HG02852 (cell line): Measurements from ENCODE around the gene CYB5A.

ENCODE experiments used
- ATAC-seq: cut with Tn5 transposase; IDR thresholded peaks from one replicate; pipeline ENCODE4 v1.9.1; 2021; ENCODE audit warnings: mild to moderate bottlenecking, moderate library complexity; ENCODE audit not compliant: unreplicated experiment

The CYB5A gene

GRCh38 chr18:74249181-74249968 is 42.4 kb downstream of the CYB5A start:
- ATAC-seq, result no peak

DNA sequence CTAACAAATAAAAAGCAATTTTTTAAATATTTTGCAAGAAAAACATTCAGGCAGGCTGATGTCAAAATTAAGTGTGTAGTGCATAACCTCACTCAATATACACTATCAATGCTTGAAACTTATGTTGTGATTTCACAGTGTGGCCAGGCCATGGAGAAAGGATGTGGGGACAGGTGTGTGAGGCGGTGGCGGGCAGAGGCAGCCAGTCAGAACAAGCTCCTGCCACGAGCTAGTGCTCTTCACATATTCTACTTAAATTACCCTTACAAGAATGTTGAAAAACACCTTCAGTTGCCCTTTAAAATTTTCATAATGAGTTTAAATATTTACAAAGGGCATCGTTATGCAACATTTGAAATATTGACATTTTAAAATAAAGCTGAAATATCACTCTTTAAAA is 43.2 kb downstream of the CYB5A start:
- peak; percentile 95 for ATAC-seq

DNA sequence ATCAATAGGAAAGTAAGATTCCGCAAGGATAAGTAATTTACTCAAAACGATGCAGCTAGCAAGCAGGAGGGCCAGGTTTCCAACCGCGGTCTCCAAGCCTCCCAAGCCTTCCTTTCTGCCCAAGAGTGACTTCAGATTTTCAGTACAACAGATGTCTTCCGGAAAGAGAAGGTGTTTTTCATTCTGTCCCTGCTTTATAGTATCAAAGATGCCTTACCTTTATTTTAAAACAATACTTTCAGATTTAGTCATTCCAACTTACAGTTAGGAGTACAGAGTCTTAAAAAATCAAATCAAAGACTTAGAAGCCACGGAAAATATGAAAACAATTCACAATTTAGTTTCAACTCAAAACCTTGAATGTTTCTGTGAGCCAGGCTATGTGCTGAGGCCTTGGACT is 43.6 kb downstream of the CYB5A start:
- peak; percentile 58 for ATAC-seq

DNA sequence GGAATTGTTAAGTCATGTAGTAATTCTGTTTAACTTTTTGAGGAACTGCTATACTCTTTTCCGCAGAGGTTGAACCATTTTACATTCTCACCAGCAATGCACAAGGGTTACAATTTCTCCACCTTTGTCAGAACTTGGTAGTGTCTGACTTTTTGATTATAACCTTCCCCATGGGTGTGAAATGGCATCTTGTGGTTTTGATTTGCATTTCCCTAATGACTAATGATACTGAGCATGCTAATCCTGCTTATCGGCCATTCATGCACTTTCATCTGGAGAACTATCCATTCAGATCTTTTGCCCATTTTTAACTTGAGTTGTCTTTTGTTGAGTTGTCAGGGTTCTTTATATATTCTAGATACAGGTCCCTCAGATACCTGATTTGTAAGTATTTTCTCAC is 47.2 kb downstream of the CYB5A start:
- ATAC-seq, result no peak

- ATAC-seq, result no peak
Measured at GRCh38 chr18:74243127-74243526, 48.6 kb downstream of the CYB5A start.

DNA sequence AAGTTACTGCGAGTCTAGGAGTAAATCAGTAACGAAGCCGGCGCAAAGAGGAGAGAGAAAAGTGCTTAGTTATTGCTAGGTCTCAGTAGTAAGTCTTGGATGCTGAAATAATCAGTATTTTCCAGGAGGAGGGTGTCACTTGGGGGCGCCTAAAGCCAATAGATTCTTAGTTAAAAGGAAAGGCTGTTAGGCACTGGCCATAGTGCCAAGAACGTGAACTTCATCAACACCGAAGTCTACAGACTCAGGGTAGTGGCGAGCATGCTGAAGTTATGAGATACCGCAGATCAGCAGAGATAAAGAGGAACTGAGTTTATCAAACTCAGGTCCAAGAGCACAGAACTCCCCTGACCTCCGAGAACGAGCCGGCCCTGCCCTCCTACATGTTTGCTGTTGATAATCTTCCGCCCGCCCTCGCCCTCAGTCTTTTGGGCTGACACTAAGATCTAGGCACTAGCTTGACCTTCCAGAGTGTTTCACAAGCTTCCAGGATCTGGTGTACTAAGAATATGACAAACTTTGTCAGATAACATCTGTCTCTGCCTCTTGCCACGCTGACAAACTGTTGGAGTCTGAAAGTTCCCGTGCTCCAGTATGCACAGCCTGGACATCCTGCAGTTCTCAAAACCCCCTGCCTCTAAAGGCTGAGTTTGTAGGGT is 49.2 kb downstream of the CYB5A start:
- ATAC-seq, result no peak

DNA sequence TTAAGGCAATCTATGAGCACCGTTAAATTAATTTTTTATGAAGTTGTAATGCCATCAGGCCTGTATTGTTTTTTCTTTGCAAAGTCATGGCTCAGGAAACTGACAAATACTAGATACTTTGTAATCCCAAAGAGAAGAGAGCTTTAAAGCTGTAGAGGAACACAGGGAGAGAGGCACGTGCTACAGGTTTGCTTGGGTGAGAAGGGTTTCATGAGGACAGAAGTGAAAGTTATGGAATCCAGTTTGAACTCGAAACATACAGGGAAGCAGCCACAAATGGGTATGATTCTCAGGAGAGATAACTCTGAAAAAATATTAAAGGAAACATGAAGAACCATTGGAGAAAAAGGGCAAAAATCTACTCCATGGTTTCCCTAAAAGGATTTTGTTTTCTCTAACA is 49.8 kb downstream of the CYB5A start:
- no peak for ATAC-seq

GRCh38 chr18:74241426-74241825 is 50.3 kb downstream of the CYB5A start:
- no peak for ATAC-seq

DNA sequence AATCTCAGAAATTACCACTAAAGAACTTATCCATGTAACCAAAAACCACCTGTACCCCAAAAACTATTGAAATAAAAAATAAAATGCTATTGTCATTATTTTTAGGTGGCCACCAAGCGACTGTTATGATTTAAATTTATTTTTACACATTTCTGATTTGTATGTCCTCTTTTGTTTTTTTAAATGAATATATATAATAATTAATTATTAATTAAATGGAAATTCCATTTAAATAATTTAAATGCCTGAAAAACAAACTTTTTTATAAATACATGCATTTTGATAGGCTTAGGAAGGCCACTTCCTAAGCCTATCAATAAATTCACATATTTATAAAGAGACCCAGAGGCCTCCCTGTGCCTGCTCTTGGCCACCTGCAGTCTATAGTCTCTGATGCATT is 52.2 kb downstream of the CYB5A start:
- no peak for ATAC-seq

DNA sequence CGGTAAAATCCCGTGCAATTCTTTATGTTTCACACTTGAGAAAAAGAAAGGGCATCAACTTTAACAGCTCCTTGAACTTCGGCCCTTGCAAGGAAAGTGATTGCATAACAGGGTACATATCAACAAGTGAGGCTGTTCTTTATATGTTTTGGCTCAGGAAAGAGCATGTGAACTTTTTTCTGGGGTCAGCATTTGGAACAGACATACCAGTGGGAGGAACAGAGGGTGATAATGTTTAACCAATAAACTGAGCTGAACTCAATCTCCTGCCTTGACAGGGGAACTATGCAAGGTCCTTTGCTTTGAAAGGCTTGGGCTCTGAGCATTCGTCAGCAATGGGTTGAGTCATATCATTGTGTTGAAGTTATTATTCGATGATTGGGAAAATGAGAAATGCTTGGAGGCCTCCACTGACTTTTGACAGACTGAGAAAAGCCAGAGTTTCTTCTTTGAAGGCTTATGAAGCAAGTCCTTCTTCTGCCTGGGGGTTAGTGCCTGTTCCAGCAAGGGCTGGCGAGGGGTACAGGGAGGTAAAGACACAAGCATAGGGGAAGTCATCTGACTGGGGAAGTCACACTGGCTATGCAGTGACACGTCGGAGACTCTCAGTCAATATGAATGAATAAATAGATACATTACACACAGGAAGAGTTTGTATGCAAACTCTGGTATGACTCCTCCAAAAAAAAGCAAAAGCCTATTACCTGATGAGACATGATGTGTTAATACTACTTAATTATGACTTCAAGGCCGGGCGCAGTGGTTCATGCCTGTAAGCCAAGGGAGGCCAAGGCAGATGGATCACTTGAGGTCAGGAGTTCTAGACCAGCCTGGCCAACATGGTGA is 57.2 kb downstream of the CYB5A start:
- ATAC-seq, result no peak

DNA sequence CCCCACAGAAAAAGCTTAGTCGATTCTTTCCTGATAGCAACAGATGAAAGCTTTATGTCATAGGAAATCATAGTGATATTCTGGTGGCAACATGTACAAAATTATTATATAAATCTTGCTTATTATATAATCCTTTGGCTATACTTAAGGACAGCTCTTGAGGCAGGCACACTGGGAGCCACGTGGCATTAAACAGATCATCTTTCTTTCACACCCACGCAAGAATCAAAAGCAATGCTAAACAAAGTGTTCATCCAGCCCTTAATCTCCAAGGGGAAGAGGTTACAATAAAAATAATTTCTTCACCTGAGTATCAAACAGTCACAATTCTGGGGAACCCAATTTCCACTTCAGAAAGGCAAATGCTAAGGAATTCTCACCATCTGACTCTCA is 57.8 kb downstream of the CYB5A start:
- no peak for ATAC-seq

- no peak for ATAC-seq
Measured at GRCh38 chr18:74230922-74231714, 60.6 kb downstream of the CYB5A start.

- ATAC-seq, result no peak
Measured at GRCh38 chr18:74229891-74230290, 61.9 kb downstream of the CYB5A start.

DNA sequence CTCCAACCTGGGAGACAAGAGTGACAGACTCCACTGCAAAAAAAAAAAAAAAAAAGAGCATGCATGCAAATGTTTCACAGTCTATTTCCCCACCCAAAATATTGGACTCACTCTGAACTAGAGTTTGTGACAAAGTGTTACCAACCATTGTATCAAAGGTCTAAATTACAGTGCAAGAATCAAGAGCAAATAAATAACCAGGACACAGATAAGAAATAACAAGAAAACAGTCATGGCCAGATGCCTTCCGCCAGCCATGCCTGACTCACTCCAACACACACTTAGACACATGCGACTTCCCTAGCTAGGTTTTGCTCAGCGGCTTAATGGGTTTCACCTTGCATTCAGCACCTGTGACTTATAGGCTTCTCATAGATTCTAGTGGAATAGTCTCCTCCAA is 62.8 kb downstream of the CYB5A start:
- no peak for ATAC-seq

GRCh38 chr18:74228312-74228711 is 63.5 kb downstream of the CYB5A start:
- ATAC-seq, result no peak

GRCh38 chr18:74226666-74227065 is 65.1 kb downstream of the CYB5A start:
- ATAC-seq, result no peak

DNA sequence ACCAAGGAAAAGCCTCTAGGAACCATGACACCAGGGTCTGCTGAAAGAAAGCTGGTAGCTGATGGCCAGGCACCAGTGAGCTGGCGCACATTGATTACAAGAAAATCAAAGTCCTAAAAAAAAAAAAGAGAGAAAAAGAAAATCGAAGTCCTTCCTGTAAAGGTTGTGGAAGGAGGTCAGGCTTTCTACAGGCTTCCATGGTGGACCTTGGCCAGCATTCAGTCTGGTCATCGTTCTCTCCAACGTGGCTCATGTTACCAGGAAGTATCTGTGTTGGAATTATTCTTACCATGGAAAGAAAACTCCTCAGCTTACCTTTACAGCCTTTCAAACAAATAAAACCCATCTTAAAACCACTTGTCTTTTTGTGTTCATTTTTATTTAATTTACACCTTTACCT is 65.6 kb downstream of the CYB5A start:
- ATAC-seq, result no peak

DNA sequence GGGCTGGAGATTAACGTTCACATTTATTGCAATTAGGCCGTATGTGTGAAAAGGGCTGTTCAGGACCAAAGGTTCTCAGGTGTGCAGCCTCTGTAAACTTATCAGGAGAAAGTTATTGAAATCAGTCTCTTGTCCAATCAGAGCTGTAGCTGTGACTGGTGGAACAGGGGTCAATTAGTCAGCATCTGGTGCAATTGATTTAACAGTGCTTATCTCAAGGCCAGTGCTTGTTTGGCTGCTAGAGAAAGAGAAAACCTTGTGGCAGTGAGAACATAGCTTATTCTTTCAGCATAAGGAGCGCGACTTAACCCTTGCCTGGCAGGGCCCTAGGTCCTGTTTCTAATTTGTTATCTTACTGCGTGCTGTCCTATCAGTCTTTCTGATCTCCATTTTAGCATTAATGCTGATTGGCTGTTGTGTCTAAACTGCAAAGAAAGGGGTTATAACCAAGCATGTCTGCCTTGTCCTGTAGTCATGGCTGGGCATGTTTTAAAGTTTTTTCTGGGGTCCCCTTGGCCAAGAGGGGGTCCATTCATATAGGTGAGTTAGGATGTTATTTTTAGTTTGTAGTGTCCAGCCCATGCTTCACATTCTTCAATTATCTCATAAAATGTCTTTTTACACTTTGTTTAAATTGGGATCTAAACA is 66.4 kb downstream of the CYB5A start:
- ATAC-seq, result no peak

- no peak for ATAC-seq
Measured at GRCh38 chr18:74222710-74223494, 68.9 kb downstream of the CYB5A start.

DNA sequence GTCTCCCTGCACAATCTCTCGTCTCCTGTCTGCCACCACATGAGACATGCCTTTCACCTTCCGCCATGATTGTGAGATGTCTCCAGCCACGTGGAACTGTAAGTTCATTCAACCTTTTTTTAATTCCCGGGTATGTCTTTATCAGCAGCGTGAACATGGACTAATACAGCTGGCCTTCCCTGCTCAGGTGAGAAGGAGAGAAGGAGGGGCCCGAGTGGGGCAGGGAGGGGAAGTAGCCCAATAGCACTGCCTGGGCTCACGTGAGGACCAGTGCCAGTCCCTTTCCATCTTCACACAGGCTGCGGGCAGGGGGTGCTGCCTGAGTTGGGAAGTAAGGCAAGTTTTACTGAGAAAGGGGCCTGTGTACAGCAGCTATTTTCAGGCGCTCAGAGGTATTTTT is 70.7 kb downstream of the CYB5A start:
- ATAC-seq, result no peak
